NT2/D1 (cell line): ENCODE measurements around the gene LAPTM5.

Experiments used
- DNase-seq: peaks from one replicate; pipeline ENCODE4 v3.0.0-alpha.2; 2011; ENCODE audit warnings: low read depth, low spot score
- H3K27me3 ChIP-seq: 2 replicates; pipeline ENCODE4 v1.6.0; 2011; ENCODE audit warnings: mild to moderate bottlenecking; ENCODE audit not compliant: insufficient read length, insufficient read depth
- H3K36me3 ChIP-seq: 2 replicates; pipeline ENCODE4 v1.6.1; 2011; ENCODE audit warnings: mild to moderate bottlenecking, low read length, mixed read lengths; ENCODE audit not compliant: insufficient read depth, insufficient read length
- H3K4me1 ChIP-seq: 2 replicates; pipeline ENCODE4 v1.5.1; 2011; ENCODE audit not compliant: insufficient read depth, insufficient read length
- H3K4me3 ChIP-seq: 2 replicates; pipeline ENCODE4 v1.5.1; 2011; ENCODE audit warnings: low read depth; ENCODE audit not compliant: insufficient read length
- H3K9ac ChIP-seq: 2 replicates; pipeline ENCODE4 v1.6.0; 2011; ENCODE audit warnings: low read depth; ENCODE audit not compliant: insufficient read length
- H3K9me3 ChIP-seq: 2 replicates; pipeline ENCODE4 v1.5.1; 2011; ENCODE audit warnings: mild to moderate bottlenecking, low read length; ENCODE audit not compliant: insufficient read depth
- SUZ12 ChIP-seq: IDR thresholded peaks from 2 replicates; pipeline ENCODE4 v1.6.1; 2011; ENCODE audit not compliant: insufficient read length, insufficient read depth; ENCODE audit errors: extremely low read depth
- YY1 ChIP-seq: IDR thresholded peaks from 2 replicates; pipeline ENCODE4 v1.6.1; 2011; ENCODE audit not compliant: insufficient read length, insufficient read depth
- ZNF274 ChIP-seq: IDR thresholded peaks from 2 replicates; pipeline ENCODE4 v1.6.1; 2011; ENCODE audit warnings: mild to moderate bottlenecking, low read depth, low read length

LAPTM5 gene

DNA sequence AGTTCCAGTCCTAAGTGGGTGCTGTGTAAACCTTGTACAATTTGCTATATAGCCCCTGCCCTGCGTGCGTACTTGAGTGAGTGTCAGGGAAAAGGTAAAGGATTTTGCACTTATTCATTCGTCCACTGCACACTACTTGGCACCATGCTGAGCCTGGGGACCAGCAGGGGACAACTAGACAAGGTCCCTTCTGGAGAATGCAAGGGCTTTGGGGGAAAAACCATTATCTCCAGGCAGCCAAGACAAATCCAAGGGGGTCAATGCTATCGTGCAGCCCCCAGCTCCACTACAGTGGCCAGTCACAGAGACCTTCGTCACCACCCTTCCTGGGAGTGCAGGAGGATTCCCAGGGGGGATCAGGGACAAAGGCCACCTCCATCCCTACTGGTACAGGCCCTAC, 73.9 kb downstream of the LAPTM5 start:
- no peak overlapping the region for H3K9ac ChIP-seq
- no peaks in the 10 kb centered on the region for H3K36me3 ChIP-seq
- H3K4me3 ChIP-seq: no peak overlapping the region
- peaks cover 14% of the 10 kb centered on the region for H3K4me1 ChIP-seq
- peaks cover 23% of the 10 kb centered on the region for H3K27me3 ChIP-seq
- no peak for TF ChIP-seq ZNF274
- no peak for TF ChIP-seq SUZ12
- no peak for TF ChIP-seq YY1
- H3K9me3 ChIP-seq: peaks cover 23% of the 10 kb centered on the region; the same call in 1 of the 2 replicates
- no peak for DNase-seq
